CD8-positive, alpha-beta memory T cell (primary cell): ENCODE results near the gene CIB4. TPM values are rescaled to one million over a fixed set of nuclear protein-coding genes. Genes with fewer than 3 reads are reported as not detected.

ENCODE experiments used
- CTCF ChIA-PET: fragments of 350-600 bp; sonication (Branson Sonifier 250); formaldehyde crosslinking; loops from one replicate; lab custom pipeline; 2021; ENCODE audit warnings: antibody characterized with exemption; lab: Charles Lee
- POLR2A ChIA-PET: fragments of 350-600 bp; sonication (Branson Sonifier 250); formaldehyde crosslinking; loops from one replicate; lab custom pipeline; 2021; ENCODE audit warnings: antibody characterized with exemption; lab: Charles Lee
- DNase-seq, 5 donors: peaks; one replicate each; pipeline versions ENCODE4 v3.0.0 to v3.0.0-alpha.2; 2020 to 2022; ENCODE audit warnings: mixed read lengths in 1 of 5
- H3K27ac ChIP-seq: one replicate; pipeline ENCODE4 v1.7.0; 2013; ENCODE audit warnings: low read depth, mild to moderate bottlenecking, low read length, moderate library complexity
- H3K27me3 ChIP-seq: 2 replicates; pipeline ENCODE4 v1.7.0; 2013; ENCODE audit warnings: low read length, mild to moderate bottlenecking; ENCODE audit not compliant: insufficient read depth, poor library complexity, severe bottlenecking
- H3K36me3 ChIP-seq: 2 replicates; pipeline ENCODE4 v1.7.0; 2013; ENCODE audit warnings: mild to moderate bottlenecking, low read length, moderate library complexity; ENCODE audit not compliant: insufficient read depth
- H3K4me1 ChIP-seq: 2 replicates; pipeline ENCODE4 v1.7.0; 2013; ENCODE audit warnings: mild to moderate bottlenecking, low read length, moderate library complexity; ENCODE audit not compliant: insufficient read depth
- H3K4me3 ChIP-seq: 2 replicates; pipeline ENCODE4 v1.7.0; 2013; ENCODE audit warnings: mild to moderate bottlenecking, low read length
- H3K9me3 ChIP-seq: 2 replicates; pipeline ENCODE4 v1.7.0; 2013; ENCODE audit warnings: mild to moderate bottlenecking, low read length
- H3K27ac Mint-ChIP-seq, 8 donors: one replicate each; pipeline ENCODE4 v1.8.0; 2020 to 2021; ENCODE audit warnings: mixed read lengths in 8 of 8, mild to moderate bottlenecking in 6 of 8, inconsistent platforms in 3 of 8, moderate library complexity in 3 of 8
- H3K27me3 Mint-ChIP-seq, 2 donors: one replicate each; pipeline ENCODE4 v1.8.0; 2020 to 2021; ENCODE audit warnings: mixed read lengths in 2 of 2, mild to moderate bottlenecking in 1 of 2, moderate library complexity in 1 of 2
- H3K36me3 Mint-ChIP-seq, 3 donors: one replicate each; pipeline ENCODE4 v1.8.0; 2020 to 2021; ENCODE audit warnings: mixed read lengths in 3 of 3, inconsistent platforms in 1 of 3, mild to moderate bottlenecking in 1 of 3
- H3K4me1 Mint-ChIP-seq, 3 donors: one replicate each; pipeline ENCODE4 v1.8.0; 2020 to 2021; ENCODE audit warnings: mixed read lengths in 3 of 3, inconsistent platforms in 1 of 3, mild to moderate bottlenecking in 1 of 3
- H3K4me3 Mint-ChIP-seq, 7 donors: one replicate each; pipeline ENCODE4 v1.8.0; 2020 to 2021; ENCODE audit warnings: mixed read lengths in 7 of 7, mild to moderate bottlenecking in 6 of 7, moderate library complexity in 4 of 7, inconsistent platforms in 2 of 7
- H3K9me3 Mint-ChIP-seq, 5 donors: one replicate each; pipeline ENCODE4 v1.8.0; 2020 to 2022; ENCODE audit warnings: mixed read lengths in 5 of 5, mild to moderate bottlenecking in 3 of 5, moderate library complexity in 2 of 5, inconsistent platforms in 1 of 5
- polyA plus RNA-seq: library from polyadenylated mRNA; unstranded; fragments of 300-500 nt; fragmentation: Illumina TruSeq; gene quantifications from one replicate; pipeline ENCODE4 v1.2.3, GENCODE V29; 2021
- total RNA-seq, 2 experiments: library from RNA; stranded (reverse); gene quantifications; one replicate each; pipeline ENCODE4 v1.2.3, GENCODE V29; 2021

The CIB4 gene
- total and polyA plus RNA-seq, 3 experiments from 2014 or later, result not detected

- Histone ChIP-seq H3K9me3 (no peaks in the 10 kb centered on the region), H3K36me3 (no peaks in the 10 kb centered on the region), H3K27me3 (no peaks in the 10 kb centered on the region), H3K27ac (no peak overlapping the region), H3K4me1 (no peaks in the 10 kb centered on the region), H3K4me3 (no peak overlapping the region)
- H3K4me1 Mint-ChIP-seq, result no peaks in the 10 kb centered on the region
- no peak for DNase-seq
- H3K9me3 Mint-ChIP-seq, result no peaks in the 10 kb centered on the region
- ChIA-PET POLR2A (no interaction called here), CTCF (no interaction called here)
- H3K4me3 Mint-ChIP-seq, result no peak overlapping the region
- no peaks in the 10 kb centered on the region for H3K36me3 Mint-ChIP-seq
- peaks cover 20 to 40% of the 10 kb centered on the region in 2 donors for H3K27me3 Mint-ChIP-seq
- H3K27ac Mint-ChIP-seq, result no peak overlapping the region
Measured at GRCh38 chr2:26679867-26680266, 38.7 kb upstream of the CIB4 start.

GRCh38 chr2:26678035-26678434 lies 36.9 kb upstream of the CIB4 start:
- Mint-ChIP-seq H3K4me1 (no peaks in the 10 kb centered on the region), H3K27ac (no peak overlapping the region), H3K36me3 (no peaks in the 10 kb centered on the region), H3K9me3 (no peaks in the 10 kb centered on the region), H3K4me3 (no peak overlapping the region), H3K27me3 (peaks cover 20 to 39% of the 10 kb centered on the region in 2 donors)
- no peaks in the 10 kb centered on the region for H3K36me3 ChIP-seq
- no peaks in the 10 kb centered on the region for H3K9me3 ChIP-seq
- H3K27me3 ChIP-seq, result no peaks in the 10 kb centered on the region
- no peak overlapping the region for H3K27ac ChIP-seq
- no peak for DNase-seq
- no peaks in the 10 kb centered on the region for H3K4me1 ChIP-seq
- no peak overlapping the region for H3K4me3 ChIP-seq
- ChIA-PET POLR2A (no interaction called here), CTCF (no interaction called here)

- no peak for DNase-seq
- Histone ChIP-seq H3K36me3 (no peaks in the 10 kb centered on the region), H3K4me1 (no peaks in the 10 kb centered on the region), H3K27me3 (no peaks in the 10 kb centered on the region), H3K27ac (no peak overlapping the region), H3K4me3 (no peak overlapping the region), H3K9me3 (no peaks in the 10 kb centered on the region)
- Mint-ChIP-seq H3K27ac (no peak overlapping the region), H3K4me1 (no peaks in the 10 kb centered on the region), H3K4me3 (no peak overlapping the region), H3K27me3 (peaks cover 15 to 44% of the 10 kb centered on the region in 2 donors), H3K9me3 (no peaks in the 10 kb centered on the region), H3K36me3 (no peaks in the 10 kb centered on the region)
- POLR2A ChIA-PET, result no interaction called here
- CTCF ChIA-PET, result interaction anchor here (1.3 kb wide), 1 partner anchor 17 kb away, joined by 3 read pairs; no protein-coding TSS in a partner anchor
Measured at GRCh38 chr2:26675651-26676255, 34.6 kb upstream of the CIB4 start.

- no peak overlapping the region for H3K27ac Mint-ChIP-seq
- CTCF ChIA-PET, result interaction anchor here (1.3 kb wide), 1 partner anchor 16 kb away, joined by 3 read pairs; no protein-coding TSS in a partner anchor
- DNase-seq, result no peak
Measured at GRCh38 chr2:26674771-26675170, 33.6 kb upstream of the CIB4 start.

GRCh38 chr2:26674002-26674751 lies 33.0 kb upstream of the CIB4 start:
- no peaks in the 10 kb centered on the region for H3K9me3 Mint-ChIP-seq
- CTCF ChIA-PET, result interaction anchor here (1.3 kb wide), 1 partner anchor 15 kb away, joined by 3 read pairs; no protein-coding TSS in a partner anchor
- H3K27ac ChIP-seq, result no peak overlapping the region

More at GRCh38 chr2:26674771-26675170, 33.6 kb upstream of the CIB4 start:
- H3K36me3 ChIP-seq, result no peaks in the 10 kb centered on the region
- H3K4me1 Mint-ChIP-seq, result no peaks in the 10 kb centered on the region
- H3K27me3 Mint-ChIP-seq, result peaks cover 12 to 47% of the 10 kb centered on the region in 2 donors
- H3K4me1 ChIP-seq, result no peaks in the 10 kb centered on the region
- H3K27ac ChIP-seq, result no peak overlapping the region
- POLR2A ChIA-PET, result no interaction called here
- no peak overlapping the region for H3K4me3 ChIP-seq
- no peaks in the 10 kb centered on the region for H3K9me3 Mint-ChIP-seq
- H3K27me3 ChIP-seq, result no peaks in the 10 kb centered on the region
- H3K4me3 Mint-ChIP-seq, result no peak overlapping the region
- H3K36me3 Mint-ChIP-seq, result no peaks in the 10 kb centered on the region
- no peaks in the 10 kb centered on the region for H3K9me3 ChIP-seq

GRCh38 chr2:26672818-26673393 lies 31.7 kb upstream of the CIB4 start:
- Mint-ChIP-seq H3K4me3 (no peak overlapping the region), H3K27me3 (peaks cover 18 to 55% of the 10 kb centered on the region in 2 donors), H3K9me3 (peaks cover 0 to 4% (median 0%) of the 10 kb centered on the region in 5 donors), H3K36me3 (no peaks in the 10 kb centered on the region), H3K27ac (no peak overlapping the region), H3K4me1 (no peaks in the 10 kb centered on the region)
- Histone ChIP-seq H3K4me1 (no peaks in the 10 kb centered on the region), H3K27me3 (no peaks in the 10 kb centered on the region), H3K27ac (no peak overlapping the region), H3K4me3 (no peak overlapping the region), H3K36me3 (no peaks in the 10 kb centered on the region), H3K9me3 (no peaks in the 10 kb centered on the region)
- ChIA-PET POLR2A (no interaction called here), CTCF (no interaction called here)
- no peak for DNase-seq

More at GRCh38 chr2:26674002-26674751, 33.0 kb upstream of the CIB4 start:
- Mint-ChIP-seq H3K27me3 (peaks cover 14 to 49% of the 10 kb centered on the region in 2 donors), H3K36me3 (no peaks in the 10 kb centered on the region), H3K4me1 (no peaks in the 10 kb centered on the region), H3K4me3 (no peak overlapping the region), H3K27ac (peak overlapping the region in 1 of 8 donors; percentile 29)
- POLR2A ChIA-PET, result no interaction called here
- Histone ChIP-seq H3K36me3 (no peaks in the 10 kb centered on the region), H3K27me3 (no peaks in the 10 kb centered on the region), H3K4me3 (no peak overlapping the region), H3K9me3 (no peaks in the 10 kb centered on the region), H3K4me1 (no peaks in the 10 kb centered on the region)
- DNase-seq, result no peak

GRCh38 chr2:26672112-26672817 lies 31.1 kb upstream of the CIB4 start:
- Histone ChIP-seq H3K36me3 (no peaks in the 10 kb centered on the region), H3K9me3 (no peaks in the 10 kb centered on the region), H3K27me3 (no peaks in the 10 kb centered on the region), H3K4me1 (no peaks in the 10 kb centered on the region), H3K4me3 (no peak overlapping the region), H3K27ac (no peak overlapping the region)
- peaks cover 20 to 61% of the 10 kb centered on the region in 2 donors for H3K27me3 Mint-ChIP-seq
- ChIA-PET CTCF (no interaction called here), POLR2A (no interaction called here)
- peaks cover 0 to 4% (median 0%) of the 10 kb centered on the region in 5 donors for H3K9me3 Mint-ChIP-seq
- H3K4me3 Mint-ChIP-seq, result no peak overlapping the region
- DNase-seq, result no peak
- no peaks in the 10 kb centered on the region for H3K4me1 Mint-ChIP-seq
- no peaks in the 10 kb centered on the region for H3K36me3 Mint-ChIP-seq
- H3K27ac Mint-ChIP-seq, result no peak overlapping the region
